Measurements from ENCODE around the gene RPN2.

Gene RPN2

DNA sequence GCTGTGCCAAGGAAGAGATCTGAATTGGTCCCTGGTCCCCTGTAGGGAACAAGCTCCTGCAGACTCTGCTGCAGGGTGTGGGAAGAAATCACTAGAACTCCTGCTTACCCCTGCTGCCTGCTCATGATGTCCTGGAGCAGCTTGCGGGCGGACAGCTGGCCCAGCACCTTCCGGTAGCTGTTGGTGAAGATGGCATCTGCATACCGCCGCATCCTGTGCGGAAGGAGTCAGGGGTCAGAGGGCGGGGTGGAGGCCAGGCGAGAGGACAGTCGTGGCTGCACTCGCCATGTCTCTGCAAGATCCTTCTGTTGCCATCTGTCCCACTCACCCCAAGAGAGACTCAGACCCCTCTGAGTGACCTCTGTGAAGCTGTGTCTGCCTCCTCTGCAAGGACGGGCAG lies 77.2 kb downstream of the RPN2 start:
- TF ChIP-seq, protein P1, sequence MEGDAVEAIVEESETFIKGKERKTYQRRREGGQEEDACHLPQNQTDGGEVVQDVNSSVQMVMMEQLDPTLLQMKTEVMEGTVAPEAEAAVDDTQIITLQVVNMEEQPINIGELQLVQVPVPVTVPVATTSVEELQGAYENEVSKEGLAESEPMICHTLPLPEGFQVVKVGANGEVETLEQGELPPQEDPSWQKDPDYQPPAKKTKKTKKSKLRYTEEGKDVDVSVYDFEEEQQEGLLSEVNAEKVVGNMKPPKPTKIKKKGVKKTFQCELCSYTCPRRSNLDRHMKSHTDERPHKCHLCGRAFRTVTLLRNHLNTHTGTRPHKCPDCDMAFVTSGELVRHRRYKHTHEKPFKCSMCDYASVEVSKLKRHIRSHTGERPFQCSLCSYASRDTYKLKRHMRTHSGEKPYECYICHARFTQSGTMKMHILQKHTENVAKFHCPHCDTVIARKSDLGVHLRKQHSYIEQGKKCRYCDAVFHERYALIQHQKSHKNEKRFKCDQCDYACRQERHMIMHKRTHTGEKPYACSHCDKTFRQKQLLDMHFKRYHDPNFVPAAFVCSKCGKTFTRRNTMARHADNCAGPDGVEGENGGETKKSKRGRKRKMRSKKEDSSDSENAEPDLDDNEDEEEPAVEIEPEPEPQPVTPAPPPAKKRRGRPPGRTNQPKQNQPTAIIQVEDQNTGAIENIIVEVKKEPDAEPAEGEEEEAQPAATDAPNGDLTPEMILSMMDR (IDR thresholded peaks at IDR 0.05), result no peak

DNA sequence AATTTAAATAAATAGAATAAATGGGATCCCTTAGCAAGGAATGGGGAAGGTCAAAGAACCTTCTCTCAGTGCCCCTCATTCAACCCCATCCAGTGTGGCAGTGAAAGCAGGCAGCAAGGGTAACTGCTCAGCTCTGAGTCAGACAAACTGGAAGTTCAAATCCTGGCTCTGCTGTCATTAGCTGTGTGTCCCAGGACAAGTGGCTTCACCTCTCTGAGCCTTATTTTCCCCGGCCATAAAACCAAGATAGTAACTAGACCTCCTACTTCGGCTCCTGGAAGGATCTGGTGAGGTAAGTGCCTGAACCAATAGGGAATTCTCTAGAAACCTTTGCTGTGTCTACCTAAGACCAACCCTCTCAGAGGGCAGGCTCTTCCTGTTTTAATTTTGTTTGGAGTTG lies 78.4 kb downstream of the RPN2 start:
- TF ChIP-seq, protein P1 (IDR thresholded peaks at IDR 0.05), result no peak

DNA sequence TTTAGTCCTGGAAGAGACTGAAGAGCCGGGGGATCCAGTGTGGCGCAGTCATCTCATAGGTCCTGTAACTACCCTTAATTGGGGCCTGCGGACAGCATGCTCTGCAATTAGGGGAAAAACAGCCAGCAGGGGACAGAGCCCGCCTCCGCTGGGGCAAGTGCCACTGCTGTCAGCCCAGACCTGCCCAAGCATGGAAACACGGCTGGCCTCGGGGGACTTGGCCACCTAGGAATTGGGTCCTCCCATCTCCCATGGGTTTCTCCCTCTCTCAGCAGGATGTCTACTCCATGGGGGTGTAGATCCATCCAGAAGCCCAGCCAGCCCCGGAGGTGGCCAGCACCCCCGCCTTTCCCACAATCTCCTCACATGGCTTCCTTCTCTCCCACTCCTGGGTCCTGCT lies 78.9 kb downstream of the RPN2 start:
- TF ChIP-seq, protein P1 (IDR thresholded peaks at IDR 0.05), result no peak

DNA sequence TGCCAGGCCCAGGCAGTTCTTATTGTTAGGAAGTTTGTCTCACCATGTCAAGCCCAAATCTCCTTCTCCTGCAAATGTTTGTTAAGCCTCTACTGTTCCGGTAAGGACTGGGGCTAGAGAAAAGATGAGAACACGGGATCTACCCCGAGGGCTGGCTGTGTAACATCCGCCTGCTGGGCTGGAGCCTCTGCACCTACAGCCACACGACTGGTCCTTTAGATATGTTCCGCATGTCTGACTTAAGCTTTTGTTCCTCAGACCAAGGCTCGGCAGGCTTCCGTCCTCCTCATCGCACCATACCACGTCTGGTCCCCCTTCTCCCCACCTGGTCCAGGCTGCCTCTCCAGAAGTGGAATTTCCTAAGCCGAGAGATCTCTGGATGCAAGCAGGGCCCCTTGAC lies 79.9 kb downstream of the RPN2 start:
- TF ChIP-seq, protein P1 (IDR thresholded peaks at IDR 0.05), result no peak

DNA sequence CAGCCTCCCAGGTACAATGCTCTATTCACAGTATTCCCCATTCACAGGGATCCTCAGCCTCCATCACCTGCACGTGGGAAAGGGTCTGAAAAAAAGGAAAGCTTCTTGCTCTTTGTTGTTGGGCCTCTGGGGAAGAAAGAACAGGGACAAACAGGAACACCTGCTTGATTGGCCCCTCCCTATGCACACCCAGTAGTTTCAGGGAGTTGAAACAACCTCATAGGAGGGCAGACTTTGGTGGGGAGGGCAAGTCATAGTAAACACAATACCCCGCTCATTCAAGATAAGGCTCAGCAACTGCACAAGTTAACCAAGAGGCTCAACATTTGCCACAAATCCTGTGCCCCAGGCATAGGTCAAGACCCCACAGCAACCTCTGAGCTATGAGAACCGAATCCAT lies 80.7 kb downstream of the RPN2 start:
- TF ChIP-seq, protein P1 (IDR thresholded peaks at IDR 0.05), result no peak

DNA sequence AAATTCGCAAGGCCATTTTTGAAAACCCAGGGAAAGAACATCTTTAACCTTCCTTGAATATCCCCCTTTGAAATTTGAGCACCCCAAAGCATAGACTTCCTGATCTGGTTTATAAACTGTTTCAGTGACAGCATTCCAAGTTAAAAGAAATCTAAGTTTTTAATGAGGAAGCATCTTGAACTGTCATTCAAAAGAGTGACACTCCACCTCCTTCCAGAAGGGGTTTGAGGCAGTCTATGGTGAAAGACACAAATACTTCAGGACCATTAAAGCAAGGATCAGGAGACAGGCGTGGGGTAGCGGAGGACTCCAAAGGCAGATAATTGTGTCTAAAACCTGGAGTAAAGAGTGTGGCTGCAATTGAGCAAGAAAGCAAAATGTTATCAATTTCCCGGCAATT lies 81.8 kb downstream of the RPN2 start:
- TF ChIP-seq, protein P1 (IDR thresholded peaks at IDR 0.05), result no peak

DNA sequence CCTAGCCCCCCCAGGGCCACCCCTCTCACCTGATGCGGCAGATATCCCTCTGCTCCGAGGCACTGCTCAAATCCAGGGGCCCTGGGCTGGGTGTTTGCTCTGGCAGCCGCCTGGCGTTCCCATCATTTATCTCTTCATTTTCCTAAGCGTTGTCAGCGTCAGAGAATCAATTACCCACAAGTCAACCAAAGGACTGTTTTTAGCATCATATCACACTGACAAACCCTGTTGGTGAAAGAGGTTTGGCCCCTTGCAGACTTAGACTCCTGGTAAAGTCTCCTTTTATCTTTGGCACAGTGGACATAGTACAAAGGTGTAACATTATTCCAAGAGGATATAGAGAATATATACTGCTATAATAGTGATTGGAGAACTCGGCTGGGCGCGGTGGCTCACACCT lies 82.6 kb downstream of the RPN2 start, which contains the start of gene GHRH:
GHRH (minus strand) TSS at position 101 of the 400 bp plus-strand sequence. CDS start 4,925 bp downstream, outside the sequence.
- TF ChIP-seq, protein P1 (IDR thresholded peaks at IDR 0.05), result no peak

DNA sequence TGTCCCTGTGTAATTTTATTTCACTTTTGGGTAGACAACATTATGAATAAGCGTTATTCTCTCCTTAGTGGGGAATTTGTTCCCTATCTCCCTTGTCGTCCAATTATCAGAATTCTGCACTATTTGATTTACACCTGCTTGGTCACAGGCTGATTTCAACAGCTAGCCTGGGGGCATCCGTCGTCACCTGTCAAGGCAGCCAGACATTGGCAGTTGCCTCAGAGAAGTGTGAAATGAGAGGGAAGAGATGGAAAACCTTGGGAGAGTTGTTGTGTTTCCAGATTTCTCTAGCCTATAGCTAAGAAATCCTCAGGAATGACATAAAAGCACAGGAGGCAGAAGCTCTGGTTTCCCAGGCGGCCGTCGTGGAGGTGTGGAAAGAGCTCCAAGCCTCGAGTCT lies 83.4 kb downstream of the RPN2 start:
- TF ChIP-seq, protein P1 (IDR thresholded peaks at IDR 0.05), result no peak
